NCI-H748 treated with DMSO at 0.1 percent for 48 hours (cell line): Measurements from ENCODE around the gene PCGF2.

Experiments
- DNase-seq: peaks from one replicate; lab custom pipeline; 2025; lab: John Stamatoyannopoulos, UW

The PCGF2 gene

GRCh38 chr17:38717139-38717745 is 30.9 kb downstream of the PCGF2 start:
- DNase-seq, result no peak

- DNase-seq, result no peak
These were observed 31.6 kb downstream of the PCGF2 start for GRCh38 chr17:38716368-38717005.

GRCh38 chr17:38715216-38715943 is 32.8 kb downstream of the PCGF2 start:
- DNase-seq, result no peak

GRCh38 chr17:38713456-38714075 is 34.6 kb downstream of the PCGF2 start:
- no peak for DNase-seq

GRCh38 chr17:38712593-38712992 is 35.5 kb downstream of the PCGF2 start:
- no peak for DNase-seq

DNA sequence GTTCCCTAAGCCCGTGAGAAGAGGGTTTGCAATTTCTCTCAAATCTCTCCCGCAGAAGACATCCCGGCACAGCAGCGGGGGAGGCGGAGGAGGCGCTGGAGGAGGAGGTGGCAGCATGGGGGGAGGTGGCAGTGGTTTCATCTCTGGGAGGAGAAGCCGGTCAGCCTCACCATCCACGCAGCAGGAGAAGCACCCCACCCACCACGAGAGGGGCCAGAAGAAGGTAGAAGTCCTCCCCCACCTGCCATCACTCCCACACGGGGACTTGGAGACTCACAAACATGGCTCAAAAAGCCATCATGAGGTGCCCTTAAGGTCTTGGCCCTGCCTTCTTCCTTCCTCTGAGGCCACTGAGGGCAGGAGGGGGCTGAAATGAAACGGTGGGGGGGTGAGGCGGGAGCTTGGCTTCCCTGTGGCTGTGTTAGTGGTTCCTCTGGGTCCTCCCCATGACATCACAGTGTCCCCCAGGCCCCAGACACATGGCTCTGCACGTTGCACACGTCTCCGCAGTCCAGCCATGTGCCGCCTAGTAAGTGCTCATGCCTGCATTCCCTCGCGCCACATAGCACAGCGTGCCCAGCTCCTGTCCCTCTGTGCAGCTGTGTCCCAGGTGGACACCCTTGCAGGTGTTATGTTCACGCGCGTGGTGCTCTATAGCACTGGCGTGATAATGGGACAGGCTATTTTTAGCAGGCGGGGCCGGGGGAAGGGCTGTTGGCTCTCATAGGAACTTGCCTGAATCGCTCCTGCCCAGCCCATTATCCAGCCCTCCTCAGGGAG is 36.2 kb downstream of the PCGF2 start:
- no peak for DNase-seq

DNA sequence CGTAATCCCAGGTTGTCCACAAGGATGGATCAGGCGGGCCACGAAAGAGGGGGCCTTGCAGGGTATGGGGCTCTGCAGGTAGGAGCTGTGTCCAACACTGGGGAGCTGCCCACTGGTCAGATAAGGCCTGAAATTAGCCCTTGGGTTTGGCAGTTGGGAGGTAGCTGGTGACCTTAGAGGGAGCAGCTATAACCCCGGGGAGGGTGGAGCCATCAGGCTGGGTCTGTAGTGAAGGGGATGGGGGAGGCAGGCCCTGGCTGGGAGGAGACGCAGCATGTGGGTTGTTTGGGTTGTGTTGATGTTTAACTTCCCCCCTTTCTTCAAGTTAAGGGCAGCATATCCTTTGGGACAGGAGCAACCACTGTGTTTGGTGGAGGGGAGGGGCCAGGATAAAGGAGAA is 37.2 kb downstream of the PCGF2 start:
- DNase-seq, result no peak

DNA sequence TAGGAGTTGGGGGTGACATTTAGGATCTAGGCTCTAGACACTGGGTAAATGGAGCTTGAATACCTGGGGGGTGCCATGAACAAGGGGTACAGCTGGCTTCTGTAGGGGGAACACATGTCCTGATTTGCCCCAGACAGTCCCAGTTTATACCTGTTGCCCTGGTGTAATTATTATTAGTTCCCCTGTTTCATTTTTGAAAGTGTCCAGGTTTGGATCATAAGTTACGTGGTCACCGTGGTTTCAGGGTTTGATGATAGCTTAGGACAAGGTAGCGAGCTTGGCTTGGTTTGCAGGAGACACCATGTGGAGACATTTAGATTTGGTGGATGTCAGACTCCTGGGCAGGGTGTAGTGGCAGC is 37.6 kb downstream of the PCGF2 start:
- no peak for DNase-seq

- no peak for DNase-seq
These were observed 38.1 kb downstream of the PCGF2 start for GRCh38 chr17:38709864-38710603.

DNA sequence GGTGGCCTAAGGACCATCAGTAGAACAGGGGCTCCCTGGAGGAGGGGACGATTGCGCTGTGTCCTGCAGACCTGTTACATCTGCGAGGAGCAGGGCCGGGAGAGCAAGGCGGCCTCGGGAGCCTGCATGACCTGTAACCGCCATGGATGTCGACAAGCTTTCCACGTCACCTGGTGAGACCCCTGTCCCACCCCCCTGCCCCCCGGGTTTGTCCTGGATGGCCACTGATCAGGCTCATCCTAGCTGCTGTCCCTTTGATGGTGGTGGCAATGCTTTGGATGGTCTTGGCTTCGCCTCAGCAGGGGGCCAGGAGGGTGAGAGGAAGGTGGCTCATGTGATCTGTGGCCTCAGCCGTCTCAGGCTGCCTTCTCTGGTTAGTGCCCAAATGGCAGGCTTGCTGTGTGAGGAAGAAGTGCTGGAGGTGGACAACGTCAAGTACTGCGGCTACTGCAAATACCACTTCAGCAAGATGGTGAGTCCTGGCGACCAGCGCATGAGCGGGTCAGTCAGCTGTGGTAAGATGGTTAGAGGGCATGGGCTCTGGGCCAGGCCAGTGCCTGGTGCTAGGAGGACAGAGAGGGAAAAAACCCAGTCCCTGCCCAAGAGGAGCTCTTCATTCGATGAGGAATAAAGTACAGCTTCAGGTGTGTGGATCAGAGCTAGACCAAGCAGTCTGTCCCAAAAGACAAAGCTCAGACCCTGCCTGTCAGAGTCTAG is 38.9 kb downstream of the PCGF2 start:
- no peak for DNase-seq

DNA sequence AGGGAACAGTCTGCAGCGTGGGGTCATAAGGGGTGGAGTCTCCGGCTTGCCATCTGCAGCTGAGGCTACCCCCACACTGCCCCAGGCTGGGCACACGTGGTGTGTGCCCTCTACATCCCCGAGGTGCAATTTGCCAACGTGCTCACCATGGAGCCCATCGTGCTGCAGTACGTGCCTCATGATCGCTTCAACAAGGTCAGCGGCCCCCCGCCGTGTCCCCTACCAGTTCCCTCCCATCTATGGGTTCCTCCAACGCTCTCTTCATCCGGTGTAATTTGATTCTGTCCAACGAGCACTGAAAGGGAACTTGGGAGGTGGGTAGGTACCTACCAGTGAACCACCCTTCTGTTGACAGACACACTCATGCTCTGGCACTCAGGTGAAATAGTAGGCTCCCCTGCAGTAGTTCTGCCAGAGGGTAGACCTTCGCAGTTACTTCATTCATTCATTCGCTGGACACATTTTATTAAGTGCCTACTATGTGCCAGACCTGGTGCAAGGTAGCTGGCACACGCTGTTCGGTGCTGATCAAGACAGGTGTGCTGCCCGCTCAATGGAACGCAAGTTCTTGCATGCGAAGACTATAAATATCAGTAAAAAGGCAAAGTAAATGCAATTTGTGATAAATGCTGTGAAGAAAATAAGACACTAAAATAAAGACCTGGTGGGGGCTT is 40.3 kb downstream of the PCGF2 start:
- DNase-seq, result no peak

GRCh38 chr17:38706505-38707216 is 41.5 kb downstream of the PCGF2 start:
- DNase-seq, result no peak

DNA sequence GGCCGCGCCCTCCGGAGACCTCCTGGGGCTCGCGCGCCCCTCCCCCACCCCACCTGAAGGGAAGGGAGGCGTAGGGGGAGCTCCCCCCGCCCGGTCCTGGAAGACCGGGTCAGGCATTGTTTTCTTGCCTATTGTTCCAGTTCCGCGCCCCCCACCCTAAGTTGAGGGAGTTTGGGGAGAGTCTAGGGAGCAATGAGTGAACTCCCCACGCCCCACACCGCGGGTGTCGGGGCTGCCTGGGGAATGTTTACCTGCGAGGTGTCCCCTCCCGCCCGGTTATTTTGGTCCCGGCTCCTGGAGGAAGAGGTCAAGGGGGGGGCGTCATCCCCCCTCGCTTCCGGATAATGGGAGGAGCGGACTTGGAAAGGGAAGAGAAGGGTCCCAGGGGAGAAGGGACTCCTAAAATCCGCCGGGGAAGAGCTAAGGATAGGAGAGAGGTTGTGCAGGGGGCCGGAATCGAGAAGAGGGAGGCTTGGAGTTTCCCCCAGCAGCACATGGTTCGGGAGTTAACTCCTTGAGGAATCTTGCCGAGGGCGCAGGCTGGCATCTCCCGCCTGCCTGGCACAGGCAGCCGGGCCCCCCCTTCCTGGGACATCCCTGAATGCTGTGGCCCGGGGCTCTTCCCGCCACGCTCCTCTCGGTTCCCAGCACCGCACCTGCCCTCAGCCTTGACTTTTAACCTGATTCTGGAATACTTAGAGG is 42.2 kb downstream of the PCGF2 start:
- peak; percentile 23 for DNase-seq

DNA sequence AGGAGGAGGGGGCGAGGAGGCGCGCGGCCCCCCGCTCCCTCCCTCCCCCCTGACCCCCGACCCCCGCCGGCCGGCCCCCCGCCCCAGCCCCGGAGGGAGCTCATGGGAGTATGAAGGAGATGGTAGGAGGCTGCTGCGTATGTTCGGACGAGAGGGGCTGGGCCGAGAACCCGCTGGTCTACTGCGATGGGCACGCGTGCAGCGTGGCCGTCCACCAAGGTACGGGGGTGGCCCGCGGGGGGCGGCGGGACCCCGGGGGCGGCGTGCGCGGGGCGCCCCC is 42.7 kb downstream of the PCGF2 start:
- no peak for DNase-seq

GRCh38 chr17:38704606-38705522 is 43.3 kb downstream of the PCGF2 start, which contains the start of gene MLLT6:
TSS of gene MLLT6 (plus strand) at chr17:38705273. CDS start at chr17:38705633, 360 bp downstream.
- peak; percentile 36 for DNase-seq

DNA sequence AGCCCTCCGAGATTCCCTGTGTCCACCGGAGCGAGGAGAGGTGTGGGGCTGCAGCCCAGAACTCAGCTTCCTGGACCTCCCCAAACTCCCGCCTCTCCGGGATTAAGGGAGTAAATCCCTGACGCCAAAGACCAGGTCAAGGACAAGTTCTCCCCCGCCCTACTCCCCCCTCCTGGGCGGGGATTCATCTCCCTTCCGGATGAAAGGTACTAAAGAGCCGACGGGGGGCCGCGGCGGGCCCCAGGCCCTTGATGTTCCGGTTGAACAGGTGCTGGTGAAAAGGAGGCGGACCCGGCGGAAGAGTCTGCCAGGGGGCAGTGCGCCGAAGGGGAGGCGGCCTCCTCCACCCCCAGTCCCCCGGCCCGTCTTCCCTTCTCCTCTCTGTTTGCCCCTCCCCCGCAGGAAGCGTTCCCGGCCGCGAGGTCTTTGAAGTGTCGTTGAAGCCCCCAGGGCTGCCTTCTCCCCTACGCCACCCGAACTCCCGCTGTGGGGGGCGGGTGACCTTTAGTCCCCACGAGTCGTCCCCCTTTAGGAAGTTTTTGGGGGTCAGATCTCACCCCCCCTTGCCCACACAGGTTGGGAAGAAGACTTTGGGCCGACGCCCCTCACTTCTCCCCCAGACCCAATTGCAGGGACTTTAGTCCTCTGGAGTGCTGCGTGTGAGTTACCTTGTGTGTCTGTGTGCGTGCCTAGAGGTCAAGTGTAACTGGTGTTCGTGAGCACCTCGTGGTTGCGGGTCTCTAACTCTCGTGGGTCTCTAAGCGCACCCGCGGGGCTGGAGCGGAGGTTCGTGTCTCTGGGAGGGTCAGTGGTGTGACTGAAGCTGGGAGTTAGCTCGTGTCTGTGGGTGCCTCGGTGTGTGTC is 44.2 kb downstream of the PCGF2 start:
- DNase-seq, result peak; percentile 90
